ENCODE data around the gene NSD2.
"Not testable (repeated sequence)": the region's sequence is repeated elsewhere in the genome, so short reads cannot be mapped to it uniquely, and the experiment has no call there.

The NSD2 gene

DNA sequence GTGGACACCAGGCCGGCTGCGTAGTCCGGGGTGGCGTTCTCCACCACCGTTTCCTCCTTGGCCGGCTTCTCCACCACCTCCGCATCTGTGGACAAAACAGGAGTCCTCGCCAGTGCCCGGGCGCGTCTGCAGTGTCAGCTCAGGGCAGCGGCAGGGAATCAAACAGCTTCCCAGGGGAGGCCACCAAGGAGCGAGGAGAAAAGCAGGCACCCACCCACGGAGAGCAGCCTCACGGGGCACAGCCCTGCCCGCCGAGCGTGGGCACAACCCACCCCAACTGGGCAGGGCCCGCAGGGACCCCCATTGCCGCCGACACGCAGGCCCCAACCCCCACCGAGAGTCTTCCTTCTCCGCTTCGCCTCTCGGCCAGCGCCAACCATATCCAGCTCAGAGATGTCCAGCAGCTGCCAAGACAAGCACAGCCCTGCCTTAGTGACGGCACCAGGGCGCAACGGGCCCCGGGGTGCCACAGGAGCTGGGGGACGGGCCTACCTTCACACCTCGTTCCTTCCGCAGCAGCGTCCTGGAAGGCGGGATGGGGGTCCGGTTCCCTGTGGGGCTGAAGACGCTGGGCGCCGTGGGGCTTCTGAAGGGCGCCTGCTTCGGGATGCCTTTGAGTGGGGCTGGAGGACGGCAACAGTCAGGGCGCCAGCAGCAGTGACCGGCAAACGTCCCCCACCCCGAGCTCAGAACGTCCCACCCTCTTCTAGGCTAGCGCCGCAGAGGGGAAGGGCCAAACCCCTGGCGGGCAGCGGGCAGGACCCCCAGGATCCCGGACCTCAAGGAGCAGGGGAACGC lies 114.8 kb downstream of the NSD2 start:
- DNase-seq (ENCODE audit: low spot score): no peak

DNA sequence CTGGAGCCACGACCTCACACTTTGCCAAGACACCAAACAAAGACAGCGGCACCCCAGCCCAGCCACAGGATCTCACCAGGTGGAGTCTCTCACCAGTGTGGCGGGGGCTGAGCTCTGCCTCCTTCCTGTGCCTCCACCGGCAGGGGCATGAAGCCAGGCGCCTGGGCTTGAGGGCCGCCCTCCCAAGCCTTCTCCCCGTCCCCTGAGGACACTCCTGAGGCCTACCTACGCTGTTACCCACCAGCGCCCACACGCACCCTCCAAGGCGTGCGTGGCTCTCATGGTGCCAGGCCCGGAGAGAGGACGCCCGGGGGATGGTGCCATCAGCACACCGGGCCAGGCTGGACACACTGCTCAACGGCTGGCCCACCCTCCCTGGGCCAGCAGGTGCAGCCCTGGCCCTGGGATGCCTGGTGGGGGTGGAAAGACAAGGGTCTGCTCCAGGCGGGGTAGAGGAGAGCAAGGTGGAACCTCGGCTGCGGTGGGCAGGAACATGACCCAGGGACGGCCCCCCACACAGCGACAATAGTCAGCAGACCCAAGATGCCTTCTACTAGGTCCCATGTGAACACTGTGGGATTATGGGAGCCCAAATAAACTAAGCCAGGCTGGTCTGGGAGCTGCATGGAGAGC lies 115.5 kb downstream of the NSD2 start:
- DNase-seq (ENCODE audit: low spot score): no peak

DNA sequence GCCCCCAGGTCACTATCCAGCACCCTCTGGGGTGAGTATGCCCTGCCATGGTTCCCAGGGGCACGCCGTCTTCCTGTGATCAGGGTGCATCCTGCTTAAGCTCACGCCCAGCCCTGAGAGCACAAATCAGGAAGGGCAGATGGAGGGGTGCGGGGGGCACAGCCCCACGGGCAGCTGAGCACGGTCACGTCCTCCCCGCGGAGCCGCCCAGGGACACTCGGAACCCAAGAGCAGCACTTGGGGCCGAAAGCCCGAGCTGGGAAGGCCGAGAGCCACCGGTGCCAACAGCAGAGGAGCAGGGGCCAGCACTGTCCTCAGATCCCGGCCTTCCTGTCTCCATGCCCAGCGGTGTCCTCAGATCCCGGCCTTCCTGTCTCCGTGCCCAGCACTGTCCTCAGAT lies 116.1 kb downstream of the NSD2 start:
- DNase-seq (ENCODE audit: low spot score): no peak

DNA sequence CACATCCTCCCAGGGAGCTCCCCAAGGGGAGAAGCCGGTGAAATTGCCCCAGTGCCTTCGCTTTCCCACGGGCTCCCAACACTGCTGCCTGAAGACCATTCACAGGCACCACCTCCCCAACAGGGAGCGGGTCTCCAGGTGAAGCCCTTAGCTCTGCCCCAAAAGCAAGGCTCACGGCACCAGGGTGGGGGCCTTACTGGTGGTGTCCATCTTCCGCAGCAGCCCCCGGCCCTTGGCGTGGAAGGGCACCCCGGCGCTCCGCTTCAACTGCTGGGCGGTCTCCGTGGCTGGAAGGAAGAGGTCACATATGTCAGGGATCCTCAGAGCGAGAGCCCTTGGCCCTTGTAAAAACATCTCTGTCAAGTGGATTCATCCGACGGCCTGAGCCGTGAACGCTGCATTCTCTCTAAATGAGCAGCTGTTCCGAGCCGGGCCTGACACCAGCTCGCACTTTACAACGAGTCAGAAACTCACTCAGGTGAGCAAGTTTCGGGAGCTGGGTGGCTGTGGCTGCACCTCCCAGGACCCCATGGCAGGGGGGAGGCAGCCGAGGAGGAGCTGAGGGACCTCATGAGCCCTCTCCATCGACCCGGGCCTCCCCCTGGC lies 116.6 kb downstream of the NSD2 start:
- DNase-seq (ENCODE audit: low spot score): no peak

DNA sequence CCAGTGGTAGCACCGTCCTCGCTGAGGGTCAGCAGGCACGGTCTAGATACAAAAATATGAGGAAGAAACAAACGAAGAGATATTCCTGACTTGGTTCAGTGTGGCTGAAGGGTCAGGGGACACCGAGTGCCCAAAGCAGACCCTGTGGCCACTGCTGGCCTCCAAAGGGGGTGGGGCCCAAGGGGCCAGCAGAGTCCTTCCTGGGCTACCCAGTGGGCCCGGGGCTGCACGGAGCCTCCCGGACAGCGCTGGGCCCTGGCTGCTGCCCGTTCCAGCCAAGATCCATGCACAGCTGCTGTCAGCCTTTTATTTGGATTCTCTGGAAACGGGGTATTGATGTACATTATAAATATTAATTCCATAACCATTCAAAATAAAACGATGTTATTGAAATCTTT lies 117.1 kb downstream of the NSD2 start:
- DNase-seq (ENCODE audit: low spot score): no peak

DNA sequence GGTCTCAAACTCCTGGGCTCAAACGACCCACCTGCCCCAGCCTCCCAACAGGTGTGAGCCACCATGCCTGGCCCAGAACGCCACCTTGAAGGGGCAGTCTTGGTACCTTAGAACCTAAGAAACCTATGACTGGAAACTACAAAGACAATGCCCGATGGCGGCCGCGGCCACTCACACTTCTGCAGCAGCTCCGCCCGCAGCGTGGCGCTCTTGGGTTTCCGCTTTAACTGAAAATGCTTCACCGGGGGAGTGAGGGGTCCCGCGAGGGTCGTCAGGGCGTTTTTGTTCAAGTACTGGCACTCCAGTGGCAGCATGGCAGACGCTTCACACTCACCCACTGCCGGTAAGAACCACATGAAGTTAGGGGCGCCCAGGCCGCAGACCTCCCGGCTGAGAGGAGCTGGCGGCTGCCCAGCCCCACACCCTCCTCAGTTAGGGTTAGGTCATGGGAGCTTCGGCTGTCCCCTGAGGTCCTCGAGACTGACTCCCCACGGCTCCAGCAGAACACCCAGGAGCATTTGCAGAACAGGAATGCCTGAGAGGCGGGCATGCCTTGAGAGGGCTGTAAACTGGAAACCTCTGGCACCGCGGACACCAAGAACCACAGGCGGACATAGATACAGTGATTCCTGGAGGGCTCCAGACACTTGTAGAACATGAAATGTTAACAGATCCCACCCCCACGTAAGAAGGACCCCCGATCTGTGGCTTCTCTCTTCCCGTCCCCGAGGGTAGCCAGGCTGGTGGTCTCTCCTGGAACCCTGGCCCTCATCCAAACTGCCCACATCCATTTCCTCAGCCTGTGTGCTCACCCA lies 118.5 kb downstream of the NSD2 start:
- DNase-seq (ENCODE audit: low spot score): no peak

DNA sequence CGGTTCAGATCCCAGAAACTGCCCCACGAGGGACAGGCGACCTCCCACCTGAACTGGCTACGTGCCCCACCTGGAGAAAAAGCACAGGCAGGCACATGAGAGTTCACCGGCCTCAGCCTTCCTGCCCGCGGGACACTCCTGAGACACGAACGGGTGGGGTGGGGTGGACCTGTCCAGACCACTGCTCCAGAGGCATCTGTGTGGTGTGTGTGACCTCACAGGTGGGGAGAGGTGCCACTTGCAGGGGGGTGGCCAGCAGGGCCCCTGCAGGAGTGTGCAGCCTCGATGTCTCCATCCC lies 119.1 kb downstream of the NSD2 start:
- no peak for DNase-seq (ENCODE audit: low spot score)

DNA sequence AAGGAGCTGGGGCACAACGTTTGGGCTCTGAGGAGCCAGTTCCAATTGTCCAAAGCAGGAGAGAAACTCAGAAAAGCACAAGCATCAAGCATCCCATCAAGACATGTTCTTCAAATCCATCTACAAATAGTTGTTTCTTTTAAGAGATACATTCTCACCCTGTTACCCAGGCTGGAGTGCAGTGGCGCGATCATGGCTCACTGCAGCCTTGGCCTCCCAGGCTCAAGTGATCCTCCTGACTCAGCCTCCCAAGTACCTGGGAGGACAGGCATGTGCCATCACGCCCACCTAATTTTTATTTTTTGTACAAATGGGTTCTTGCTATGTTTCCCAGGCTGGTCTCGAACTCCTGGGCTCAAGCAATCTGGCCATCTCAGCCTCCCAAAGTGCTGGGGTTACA lies 119.5 kb downstream of the NSD2 start:
- DNase-seq (ENCODE audit: low spot score): no peak

DNA sequence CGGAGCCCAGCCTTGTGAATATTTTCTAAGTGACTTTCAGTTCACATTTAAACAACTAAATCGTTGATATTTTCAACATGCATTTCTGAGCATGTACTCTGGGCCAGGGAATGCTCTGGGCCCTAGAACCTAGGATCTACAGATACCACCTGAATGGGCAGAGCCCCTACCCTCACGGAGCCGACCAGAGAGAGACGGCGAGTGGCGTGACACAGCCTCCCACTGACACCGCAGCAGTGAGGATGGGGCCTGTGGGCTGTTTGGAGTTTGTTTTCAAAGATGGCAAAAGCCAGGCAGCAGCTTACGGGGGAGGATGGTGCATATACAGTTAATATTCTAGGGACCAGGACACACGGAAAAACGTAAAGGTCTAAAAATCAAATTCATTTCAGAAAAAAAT lies 119.9 kb downstream of the NSD2 start:
- DNase-seq (ENCODE audit: low spot score): no peak

DNA sequence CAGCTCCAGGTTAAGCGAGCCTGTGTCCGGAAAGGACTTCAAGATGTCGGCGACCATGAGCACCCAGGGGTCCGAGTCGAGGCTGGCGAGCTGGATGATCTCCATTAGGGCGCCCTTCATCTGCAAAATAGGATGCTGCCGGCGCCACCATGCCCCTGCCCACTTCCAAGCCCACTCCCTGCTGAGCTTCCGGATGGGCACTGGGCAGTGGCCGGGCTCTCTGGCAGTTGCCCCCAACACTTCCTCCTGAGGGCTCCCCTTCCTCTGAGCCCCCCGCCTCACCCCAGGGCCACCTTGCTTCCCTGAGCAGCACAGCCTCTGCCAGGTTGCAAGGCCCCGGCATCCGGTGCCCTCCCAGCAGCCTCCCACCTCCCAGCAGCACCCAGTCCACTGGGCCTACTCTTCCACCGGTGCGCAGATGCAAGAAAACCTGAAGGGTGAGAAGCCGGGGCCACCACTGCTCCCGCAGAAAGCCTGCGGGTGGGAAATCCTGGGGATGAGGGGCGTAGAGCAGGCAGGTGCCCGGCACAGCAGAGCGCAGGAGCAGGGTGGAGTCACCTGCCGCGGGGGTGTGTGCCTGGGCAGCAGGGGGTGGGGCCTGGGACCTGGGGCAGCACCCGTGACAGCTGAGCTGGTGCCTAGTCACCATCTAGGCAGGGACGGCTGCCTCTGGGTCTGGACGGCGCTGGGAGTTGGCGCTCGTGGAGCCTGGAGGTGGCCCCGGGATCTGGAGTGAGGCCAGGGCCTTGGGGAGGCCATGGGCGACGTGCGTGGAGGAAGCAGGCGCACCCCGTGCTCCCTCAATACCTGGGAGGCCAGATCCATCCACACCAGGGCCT lies 120.6 kb downstream of the NSD2 start:
- DNase-seq (ENCODE audit: low spot score): peak; percentile 84

DNA sequence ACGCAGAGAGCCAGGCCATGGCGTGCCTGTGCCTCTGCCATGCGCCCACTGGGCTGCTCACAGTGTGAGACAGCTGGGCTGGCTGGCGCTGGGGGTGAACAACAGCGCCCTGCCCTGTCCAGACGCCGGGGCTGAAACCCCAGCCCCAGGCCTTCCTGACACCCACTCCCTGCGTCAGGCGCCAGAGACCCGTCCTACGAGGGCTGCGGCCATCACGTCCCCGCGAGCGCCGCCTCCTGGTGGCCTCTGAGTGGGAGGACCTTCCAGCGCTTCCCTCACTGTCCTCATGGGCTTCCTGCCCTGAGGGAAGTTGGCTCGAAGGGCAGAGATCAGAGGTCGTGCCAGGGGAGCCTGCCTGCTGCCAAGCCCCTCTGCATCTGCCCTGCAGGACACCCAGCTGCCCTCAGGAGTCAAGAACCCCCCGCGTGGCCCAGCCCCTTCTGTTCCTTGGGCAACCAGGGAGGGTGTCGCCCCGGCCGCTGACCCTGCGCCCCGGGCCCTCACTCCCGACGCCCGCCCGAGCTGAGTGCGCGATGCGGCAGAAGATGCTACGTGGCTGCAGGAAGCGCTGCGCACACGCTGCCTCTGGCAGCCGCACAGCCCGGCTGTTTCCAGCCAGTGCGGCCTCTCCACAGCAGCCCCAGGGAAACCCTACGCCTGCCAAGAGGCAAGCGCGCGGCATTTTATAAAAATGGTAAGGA lies 121.4 kb downstream of the NSD2 start:
- no peak for DNase-seq (ENCODE audit: low spot score)

DNA sequence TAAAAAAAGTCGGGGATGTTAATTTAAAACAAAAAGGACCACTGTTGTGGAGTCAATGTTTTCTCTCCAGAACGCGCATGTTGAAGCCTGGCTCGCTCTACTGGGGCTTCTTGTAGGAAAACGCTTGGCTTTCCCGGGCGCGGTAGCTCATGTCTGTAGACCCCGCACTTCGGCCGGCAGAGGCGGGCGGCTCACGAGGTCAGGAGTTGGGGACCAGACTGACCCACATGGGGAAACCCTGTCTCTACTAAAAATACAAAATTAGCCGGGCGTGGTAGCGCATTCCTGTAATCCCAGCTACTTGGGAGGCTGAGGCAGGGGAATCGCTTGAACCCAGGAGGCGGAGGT lies 122.0 kb downstream of the NSD2 start:
- no peak for DNase-seq (ENCODE audit: low spot score)

DNA sequence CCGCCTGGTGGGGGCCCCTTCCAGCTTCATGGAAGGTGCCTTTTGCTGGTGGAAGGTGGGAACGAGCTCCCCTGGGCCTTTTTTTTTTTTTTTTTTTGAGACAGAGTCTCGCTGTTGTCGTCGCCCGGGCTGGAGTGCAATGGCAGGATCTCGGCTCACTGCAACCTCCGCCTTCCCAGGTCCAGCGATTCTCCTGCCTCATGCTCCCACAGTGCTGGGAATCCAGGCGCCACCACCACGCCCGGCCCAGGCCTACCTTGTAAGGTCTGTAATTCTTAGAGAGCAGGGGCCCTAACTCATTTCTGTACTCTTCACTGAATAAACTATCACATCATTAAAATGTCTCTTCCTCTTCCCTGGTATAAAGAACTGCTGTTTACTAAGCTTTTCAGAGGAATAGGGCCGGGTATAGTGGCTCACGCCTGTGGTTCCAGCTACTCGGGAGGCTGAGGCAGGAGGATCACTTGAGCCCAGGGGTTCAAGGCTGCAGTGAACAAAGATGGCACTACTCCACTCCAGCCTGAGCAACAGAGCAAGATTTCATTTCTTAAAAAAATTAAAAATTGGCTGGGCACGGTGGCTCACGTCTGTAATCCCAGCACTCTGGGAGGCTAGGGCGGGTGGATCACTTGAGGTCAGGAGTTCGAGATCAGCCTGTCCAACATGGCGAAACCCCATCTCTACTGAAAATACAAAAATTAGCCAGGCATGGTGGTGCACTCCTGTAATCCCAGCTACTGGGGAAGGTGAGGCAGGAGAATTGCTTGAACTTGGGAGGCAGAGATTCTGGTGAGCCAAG lies 122.7 kb downstream of the NSD2 start:
- DNase-seq (ENCODE audit: low spot score): not testable (repeated sequence)

DNA sequence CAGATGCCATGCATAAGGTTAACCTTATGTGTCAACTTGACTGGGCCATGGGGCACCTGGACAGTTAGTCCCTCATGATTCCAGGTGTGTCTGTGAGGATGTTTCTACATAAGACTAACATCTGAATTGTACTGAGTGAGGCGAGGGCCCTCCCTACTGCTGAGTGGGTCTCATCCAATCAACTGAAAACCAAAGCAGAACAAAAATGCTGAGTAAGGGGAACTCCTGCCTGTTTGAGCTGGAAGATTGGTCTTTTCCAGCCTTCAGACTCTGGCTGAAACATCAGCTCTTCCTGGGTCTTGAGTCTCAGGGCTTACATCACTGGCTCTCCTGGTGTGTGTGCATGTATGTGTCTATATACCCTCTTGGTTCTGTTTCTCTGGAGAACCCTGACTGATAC lies 123.7 kb downstream of the NSD2 start:
- no peak for DNase-seq (ENCODE audit: low spot score)

DNA sequence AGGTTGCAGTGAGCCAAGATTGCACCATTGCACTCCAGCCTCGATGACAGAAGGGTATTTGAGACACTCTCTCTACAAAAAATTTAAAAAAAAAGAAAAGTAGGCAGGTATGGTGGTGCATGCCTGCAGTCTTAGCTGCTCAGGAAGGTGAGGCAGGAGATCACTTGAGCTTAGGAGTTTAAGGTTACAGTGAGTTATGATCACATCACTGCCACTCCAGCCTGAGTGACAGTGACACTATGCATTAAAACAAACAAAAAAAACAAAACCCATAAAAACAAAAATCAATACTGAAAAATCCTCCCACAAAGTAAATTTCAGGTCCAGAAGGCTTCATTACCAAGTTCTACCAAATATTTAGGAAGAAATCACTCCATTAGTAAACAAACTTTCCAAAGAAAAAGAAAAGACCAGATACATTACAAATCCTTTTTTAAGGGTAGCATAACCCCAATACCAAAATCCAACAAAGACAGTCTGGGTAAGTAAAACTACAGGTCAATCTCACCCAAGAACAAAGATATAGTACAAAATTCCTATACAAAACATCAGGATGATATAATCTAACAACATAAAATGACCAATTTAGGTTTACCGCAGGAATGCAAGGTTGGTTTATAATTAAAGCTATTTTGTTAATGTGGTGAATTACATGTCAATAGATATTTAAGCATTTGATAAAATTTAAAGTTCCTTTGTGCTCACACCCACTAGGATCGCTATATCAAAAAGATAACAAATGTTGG lies 125.8 kb downstream of the NSD2 start:
- no peak for DNase-seq (ENCODE audit: low spot score)

DNA sequence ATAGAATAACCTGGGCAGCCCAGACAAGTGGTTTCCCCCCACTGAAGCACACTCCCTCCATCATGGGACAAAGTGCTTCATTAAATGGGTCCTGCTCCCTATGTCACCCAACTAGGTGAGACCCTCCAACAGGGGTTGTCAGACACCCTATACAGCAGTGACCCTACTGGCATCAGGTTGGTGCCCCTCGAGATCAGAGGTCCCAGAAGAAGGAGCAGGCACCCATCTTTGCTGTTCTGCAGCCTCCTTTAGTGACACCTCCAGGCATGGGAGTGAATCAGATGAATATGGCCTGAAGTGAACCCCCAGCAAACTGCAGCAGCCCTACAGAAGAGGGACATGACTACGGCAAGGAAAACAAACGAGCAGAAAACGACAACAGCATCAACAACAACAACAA lies 126.5 kb downstream of the NSD2 start:
- DNase-seq (ENCODE audit: low spot score): no peak

DNA sequence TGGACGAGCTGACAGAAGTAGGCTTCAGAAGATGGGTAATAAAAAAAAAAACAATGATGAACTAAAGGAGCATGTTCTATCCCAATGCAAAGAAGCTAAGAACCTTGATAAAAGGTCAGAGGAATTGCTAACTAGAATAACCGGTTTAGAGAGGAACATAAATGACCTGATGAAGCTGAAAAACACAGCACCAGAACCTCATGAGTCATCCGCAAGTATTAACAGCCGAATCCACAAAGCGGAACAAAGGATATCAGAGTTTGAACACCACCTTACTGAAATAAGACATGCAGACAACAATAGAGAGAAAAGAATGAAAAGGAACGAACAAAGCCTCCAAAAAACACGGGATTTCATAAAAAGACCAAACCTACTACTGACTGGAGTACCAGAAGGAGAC lies 127.1 kb downstream of the NSD2 start:
- peak; percentile 83 for DNase-seq (ENCODE audit: low spot score)

DNA sequence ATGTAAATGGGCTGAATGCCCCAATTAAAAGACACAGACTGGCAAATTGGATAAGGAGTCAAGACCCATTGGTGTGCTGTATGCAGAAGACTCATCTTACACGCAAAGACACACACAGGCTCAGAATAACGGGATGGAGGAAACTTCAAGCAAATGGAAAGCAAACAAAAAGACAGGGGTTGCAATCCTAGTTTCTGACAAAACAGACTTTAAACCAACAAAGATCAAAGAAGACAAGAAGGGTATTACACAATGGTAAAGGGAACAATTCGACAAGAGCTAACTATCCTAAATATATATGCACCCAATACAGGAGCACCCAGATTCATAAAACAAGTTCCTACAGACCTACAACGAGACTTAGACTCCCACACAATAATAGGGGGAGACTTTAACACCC lies 128.1 kb downstream of the NSD2 start:
- not testable (repeated sequence) for DNase-seq (ENCODE audit: low spot score)

DNA sequence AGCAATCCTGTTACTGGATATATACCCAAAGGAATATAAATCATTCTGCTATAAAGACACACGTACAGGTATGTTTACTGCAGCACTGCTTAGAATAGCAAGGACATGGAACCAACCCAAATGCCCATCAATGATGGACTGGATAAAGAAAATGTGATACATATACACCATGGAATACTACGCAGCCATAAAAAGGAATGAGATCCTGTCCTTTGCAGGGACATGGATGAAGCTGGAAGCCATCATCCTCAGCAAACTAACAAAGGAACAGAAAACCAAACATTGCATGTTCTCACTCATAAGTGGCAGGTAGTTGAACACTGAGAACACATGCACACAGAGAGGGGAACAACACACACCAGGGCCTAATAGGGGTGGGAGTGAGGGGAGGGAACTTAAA lies 132.2 kb downstream of the NSD2 start:
- not testable (repeated sequence) for DNase-seq (ENCODE audit: low spot score)

DNA sequence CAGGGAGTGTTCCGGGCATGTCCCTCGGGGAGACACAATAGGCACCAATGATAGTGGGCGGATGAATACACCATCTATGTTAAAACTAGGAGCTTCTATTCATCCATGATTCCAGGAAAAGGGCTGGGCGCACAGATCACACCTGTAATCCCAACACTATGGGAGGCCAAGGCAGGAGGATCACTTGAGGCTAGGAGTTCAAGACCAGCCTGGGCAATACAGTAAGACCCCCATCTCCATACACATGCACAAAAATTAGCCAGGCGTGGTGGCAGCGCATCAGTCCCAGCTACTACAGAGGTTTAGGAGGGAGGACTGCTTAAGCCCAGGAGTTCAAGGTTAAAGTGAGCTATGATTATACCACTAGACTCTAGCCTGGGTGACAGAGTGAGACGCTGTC lies 135.2 kb downstream of the NSD2 start:
- no peak for DNase-seq (ENCODE audit: low spot score)

Data from kidney tubule cell (primary cell).